Osteoblast (primary cell): ENCODE measurements around the gene TPST2. TPM values are rescaled to one million over a fixed set of nuclear protein-coding genes. Genes with fewer than 3 reads are reported as not detected.

Experiments used
- DNase-seq: peaks from one replicate; pipeline ENCODE4 v3.0.0; 2011; ENCODE audit warnings: low spot score, mixed read lengths; ENCODE audit not compliant: insufficient read length; ENCODE audit errors: missing footprints
- H2AFZ ChIP-seq: 2 replicates; pipeline ENCODE4 v1.6.0; 2011; ENCODE audit warnings: mild to moderate bottlenecking, low read length
- H3K27ac ChIP-seq: 2 replicates; pipeline ENCODE4 v1.5.1; 2011; ENCODE audit warnings: mild to moderate bottlenecking, low read depth, low read length, moderate library complexity
- H3K27me3 ChIP-seq: 2 replicates; pipeline ENCODE4 v1.6.0; 2012; ENCODE audit warnings: mild to moderate bottlenecking, control low read depth, inconsistent platforms, low read length, moderate library complexity; ENCODE audit not compliant: insufficient read depth
- H3K36me3 ChIP-seq: 2 replicates; pipeline ENCODE4 v1.5.1; 2011; ENCODE audit warnings: mild to moderate bottlenecking, low read length, control low read depth, moderate library complexity; ENCODE audit not compliant: insufficient read depth
- H3K4me1 ChIP-seq: 2 replicates; pipeline ENCODE4 v1.5.1; 2011; ENCODE audit warnings: mild to moderate bottlenecking, low read length, control low read depth, moderate library complexity; ENCODE audit not compliant: insufficient read depth
- H3K4me2 ChIP-seq: 2 replicates; pipeline ENCODE4 v1.6.0; 2011; ENCODE audit warnings: mild to moderate bottlenecking, low read length; ENCODE audit not compliant: insufficient read depth
- H3K4me3 ChIP-seq: fragments of 200-600 bp; sonication (generic); 3 replicates; pipeline ENCODE4 v1.5.1; 2012; ENCODE audit warnings: mild to moderate bottlenecking, low read length, inconsistent platforms; ENCODE audit not compliant: insufficient read depth
- H3K79me2 ChIP-seq: 2 replicates; pipeline ENCODE4 v1.6.0; 2012; ENCODE audit warnings: mild to moderate bottlenecking, low read length, control low read depth, inconsistent platforms; ENCODE audit not compliant: insufficient read depth
- H3K9me3 ChIP-seq: 2 replicates; pipeline ENCODE4 v1.5.1; 2011; ENCODE audit warnings: low read depth, low read length, control low read depth
- H4K20me1 ChIP-seq: 2 replicates; pipeline ENCODE4 v1.6.0; 2012; ENCODE audit warnings: mild to moderate bottlenecking, low read length, control low read depth; ENCODE audit not compliant: insufficient read depth
- CTCF ChIP-seq: IDR thresholded peaks from 2 replicates; pipeline ENCODE4 v1.5.1; 2011; ENCODE audit warnings: mild to moderate bottlenecking, low read depth, low read length, moderate library complexity; ENCODE audit errors: extremely low read depth
- total RNA-seq: library from RNA; depleted of rRNA; stranded (reverse); fragments of >200 nt; gene quantifications from 2 replicates; pipeline ENCODE4 v1.2.3, GENCODE V29; 2012

TPST2 gene
- total RNA-seq, 1 donor = 98.4 TPM

GRCh38 chr22:26576026-26576680 is 13.8 kb downstream of the TPST2 start:
- H3K9me3 ChIP-seq = no peaks in the 10 kb centered on the region
- no peak overlapping the region for H3K27ac ChIP-seq
- no peak overlapping the region for H2AFZ ChIP-seq
- H3K27me3 ChIP-seq = no peaks in the 10 kb centered on the region
- peaks cover 94% of the 10 kb centered on the region for H3K79me2 ChIP-seq
- no peaks in the 10 kb centered on the region for H3K4me1 ChIP-seq
- H4K20me1 ChIP-seq = peaks cover 79% of the 10 kb centered on the region
- no peak for TF ChIP-seq CTCF
- peaks cover 29% of the 10 kb centered on the region for H3K36me3 ChIP-seq
- H3K4me3 ChIP-seq = no peak overlapping the region
- no peak for DNase-seq
- no peak overlapping the region for H3K4me2 ChIP-seq

GRCh38 chr22:26574001-26574723 is 15.8 kb downstream of the TPST2 start:
- H3K9me3 ChIP-seq = no peaks in the 10 kb centered on the region
- H3K79me2 ChIP-seq = peaks cover 90% of the 10 kb centered on the region
- H3K36me3 ChIP-seq = peaks cover 21% of the 10 kb centered on the region
- no peak overlapping the region for H3K4me2 ChIP-seq
- TF ChIP-seq CTCF = no peak
- H3K27ac ChIP-seq = no peak overlapping the region
- H3K4me3 ChIP-seq = no peak overlapping the region
- no peaks in the 10 kb centered on the region for H3K27me3 ChIP-seq
- DNase-seq = no peak
- peaks cover 76% of the 10 kb centered on the region for H4K20me1 ChIP-seq
- no peaks in the 10 kb centered on the region for H3K4me1 ChIP-seq
- no peak overlapping the region for H2AFZ ChIP-seq

- H3K79me2 ChIP-seq = peaks cover 88% of the 10 kb centered on the region
- no peak for TF ChIP-seq CTCF
- DNase-seq = no peak
- peaks cover 76% of the 10 kb centered on the region for H4K20me1 ChIP-seq
- peaks cover 25% of the 10 kb centered on the region for H3K36me3 ChIP-seq
- no peak overlapping the region for H2AFZ ChIP-seq
- H3K4me3 ChIP-seq = no peak overlapping the region
- H3K9me3 ChIP-seq = no peaks in the 10 kb centered on the region
- H3K4me2 ChIP-seq = no peak overlapping the region
- no peaks in the 10 kb centered on the region for H3K27me3 ChIP-seq
- H3K27ac ChIP-seq = no peak overlapping the region
- H3K4me1 ChIP-seq = no peaks in the 10 kb centered on the region
These were observed 16.8 kb downstream of the TPST2 start for GRCh38 chr22:26573026-26573662.
